ENCODE results near the gene GBP6. TPM values are rescaled to one million over a fixed set of nuclear protein-coding genes. Genes with fewer than 3 reads are reported as not detected.
"Not testable (repeated sequence)": the region's sequence is repeated elsewhere in the genome, so short reads cannot be mapped to it uniquely, and the experiment has no call there.

The GBP6 gene
- total RNA-seq, 1 experiment from 2014 or later: 2.0 TPM

DNA sequence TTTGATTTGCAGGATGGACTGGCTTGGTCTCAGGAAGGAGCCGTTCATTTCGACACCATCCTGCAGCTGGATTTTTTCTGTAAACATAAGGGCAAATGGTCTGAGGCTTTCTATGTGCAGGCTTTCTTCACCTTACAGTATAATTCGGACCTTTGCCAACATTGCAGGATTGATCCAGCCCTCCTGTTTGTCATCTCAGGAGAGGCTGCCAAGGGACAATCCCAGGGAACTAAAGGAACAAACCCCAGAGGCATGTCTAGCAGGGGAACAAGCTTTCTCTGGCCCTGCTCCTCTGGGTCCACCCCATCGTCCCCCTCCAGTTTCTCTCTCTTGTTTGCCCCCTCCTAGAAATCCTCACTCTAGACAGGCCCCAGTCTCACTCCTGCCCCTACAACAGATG, 24.8 kb upstream of the GBP6 start:
- Histone ChIP-seq H3K4me3 (no peak overlapping the region), H3K27me3 (ENCODE audit: insufficient read depth, low read depth) (peaks cover 33% of the 10 kb centered on the region), H3K36me3 (ENCODE audit: low read depth) (no peaks in the 10 kb centered on the region), H3K9me2 (ENCODE audit: insufficient read depth) (no peaks in the 10 kb centered on the region; the same call in 1 of the 2 replicates), H2AFZ (no peak overlapping the region), H4K20me1 (ENCODE audit: insufficient read depth) (no peaks in the 10 kb centered on the region), H3K4me1 (replicated peaks; ENCODE audit: insufficient read depth) (no peaks in the 10 kb centered on the region), H3K79me2 (ENCODE audit: low read depth) (no peaks in the 10 kb centered on the region), H3K27ac (no peak overlapping the region), H3K4me2 (no peak overlapping the region), H3K9me3 (ENCODE audit: insufficient read depth, low read depth) (no peaks in the 10 kb centered on the region), H3F3A (ENCODE audit: insufficient read depth, low read depth) (no peaks in the 10 kb centered on the region)
- no peak for TF ChIP-seq EZH2 (IDR thresholded peaks at IDR 0.05; ENCODE audit: low read depth)
- TF ChIP-seq, protein P1, sequence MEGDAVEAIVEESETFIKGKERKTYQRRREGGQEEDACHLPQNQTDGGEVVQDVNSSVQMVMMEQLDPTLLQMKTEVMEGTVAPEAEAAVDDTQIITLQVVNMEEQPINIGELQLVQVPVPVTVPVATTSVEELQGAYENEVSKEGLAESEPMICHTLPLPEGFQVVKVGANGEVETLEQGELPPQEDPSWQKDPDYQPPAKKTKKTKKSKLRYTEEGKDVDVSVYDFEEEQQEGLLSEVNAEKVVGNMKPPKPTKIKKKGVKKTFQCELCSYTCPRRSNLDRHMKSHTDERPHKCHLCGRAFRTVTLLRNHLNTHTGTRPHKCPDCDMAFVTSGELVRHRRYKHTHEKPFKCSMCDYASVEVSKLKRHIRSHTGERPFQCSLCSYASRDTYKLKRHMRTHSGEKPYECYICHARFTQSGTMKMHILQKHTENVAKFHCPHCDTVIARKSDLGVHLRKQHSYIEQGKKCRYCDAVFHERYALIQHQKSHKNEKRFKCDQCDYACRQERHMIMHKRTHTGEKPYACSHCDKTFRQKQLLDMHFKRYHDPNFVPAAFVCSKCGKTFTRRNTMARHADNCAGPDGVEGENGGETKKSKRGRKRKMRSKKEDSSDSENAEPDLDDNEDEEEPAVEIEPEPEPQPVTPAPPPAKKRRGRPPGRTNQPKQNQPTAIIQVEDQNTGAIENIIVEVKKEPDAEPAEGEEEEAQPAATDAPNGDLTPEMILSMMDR (conservative IDR thresholded peaks at IDR 0.05): no peak
- ChIA-PET CTCF (no interaction called here), POLR2A (ENCODE audit: unreplicated experiment) (no interaction called here)
- no peak for DNase-seq
- intact Hi-C loops (cut with micrococcal nuclease; ENCODE audit: unreplicated experiment): no loop called here
- no TSS peak for BruUV-seq (replicated peaks)

GRCh38 chr1:89345479-89345878, 18.4 kb upstream of the GBP6 start:
- H3K79me2 ChIP-seq (ENCODE audit: low read depth); H3K4me2 ChIP-seq; H3K4me1 ChIP-seq (replicated peaks; ENCODE audit: insufficient read depth); CTCF ChIA-PET; POLR2A ChIA-PET (ENCODE audit: unreplicated experiment); H2AFZ ChIP-seq; DNase-seq; H4K20me1 ChIP-seq (ENCODE audit: insufficient read depth); H3K36me3 ChIP-seq (ENCODE audit: low read depth); H3K4me3 ChIP-seq; H3K9me2 ChIP-seq (ENCODE audit: insufficient read depth); H3K9me3 ChIP-seq (ENCODE audit: insufficient read depth, low read depth); H3F3A ChIP-seq (ENCODE audit: insufficient read depth, low read depth); intact Hi-C loops (cut with micrococcal nuclease; ENCODE audit: unreplicated experiment); H3K27ac ChIP-seq; BruUV-seq (replicated peaks): not testable (repeated sequence)
- H3K27me3 ChIP-seq (ENCODE audit: insufficient read depth, low read depth): peaks cover 17% of the 10 kb centered on the region

GRCh38 chr1:89347296-89347695, 16.6 kb upstream of the GBP6 start:
- Histone ChIP-seq H3K4me2 (no peak overlapping the region), H3K36me3 (ENCODE audit: low read depth) (no peaks in the 10 kb centered on the region), H2AFZ (no peak overlapping the region), H3K27ac (no peak overlapping the region), H3K27me3 (ENCODE audit: insufficient read depth, low read depth) (no peaks in the 10 kb centered on the region), H3K4me3 (no peak overlapping the region), H3K79me2 (ENCODE audit: low read depth) (no peaks in the 10 kb centered on the region), H3K9me3 (ENCODE audit: insufficient read depth, low read depth) (no peaks in the 10 kb centered on the region; the same call in 1 of the 2 replicates), H3K4me1 (replicated peaks; ENCODE audit: insufficient read depth) (no peaks in the 10 kb centered on the region), H4K20me1 (ENCODE audit: insufficient read depth) (no peaks in the 10 kb centered on the region), H3F3A (ENCODE audit: insufficient read depth, low read depth) (no peaks in the 10 kb centered on the region), H3K9me2 (ENCODE audit: insufficient read depth) (no peaks in the 10 kb centered on the region)
- CTCF ChIA-PET: no interaction called here
- DNase-seq: no peak
- intact Hi-C loops (cut with micrococcal nuclease; ENCODE audit: unreplicated experiment): no loop called here
- POLR2A ChIA-PET (ENCODE audit: unreplicated experiment): no interaction called here
- BruUV-seq (replicated peaks): no TSS peak
- TF ChIP-seq, protein P1 (conservative IDR thresholded peaks at IDR 0.05): no peak
- TF ChIP-seq EZH2 (IDR thresholded peaks at IDR 0.05; ENCODE audit: low read depth): no peak

DNA sequence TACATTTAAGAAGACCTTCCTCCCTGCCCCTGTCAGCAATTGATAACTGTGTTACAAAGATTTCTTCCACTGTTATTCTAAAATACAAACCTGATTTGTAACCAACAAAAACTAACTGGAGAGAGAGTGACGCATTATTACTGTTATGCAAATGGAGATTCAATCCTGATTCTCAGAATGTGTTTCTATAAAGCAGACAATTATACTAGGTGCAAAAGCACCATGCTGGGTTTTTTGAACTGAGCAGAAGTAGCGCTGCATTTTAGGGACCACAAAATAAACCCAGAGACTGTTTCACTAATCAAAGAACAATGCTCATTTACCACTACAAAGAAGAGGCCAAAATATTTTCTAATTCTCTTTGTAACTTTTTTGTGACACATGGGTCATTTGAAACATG, 13.6 kb upstream of the GBP6 start:
- H2AFZ ChIP-seq: no peak overlapping the region
- H3K79me2 ChIP-seq (ENCODE audit: low read depth): no peaks in the 10 kb centered on the region
- ChIA-PET POLR2A (ENCODE audit: unreplicated experiment) (no interaction called here), CTCF (no interaction called here)
- no peaks in the 10 kb centered on the region for H3K27me3 ChIP-seq (ENCODE audit: insufficient read depth, low read depth)
- no peak overlapping the region for H3K27ac ChIP-seq
- no peaks in the 10 kb centered on the region; the same call in 1 of the 2 replicates for H3K9me3 ChIP-seq (ENCODE audit: insufficient read depth, low read depth)
- TF ChIP-seq EZH2 (IDR thresholded peaks at IDR 0.05; ENCODE audit: low read depth): no peak
- TF ChIP-seq, protein P1 (conservative IDR thresholded peaks at IDR 0.05): no peak
- no peaks in the 10 kb centered on the region for H4K20me1 ChIP-seq (ENCODE audit: insufficient read depth)
- no peak overlapping the region for H3K4me2 ChIP-seq
- H3K4me1 ChIP-seq (replicated peaks; ENCODE audit: insufficient read depth): no peaks in the 10 kb centered on the region
- H3K4me3 ChIP-seq: no peak overlapping the region
- no TSS peak for BruUV-seq (replicated peaks)
- no peaks in the 10 kb centered on the region for H3K36me3 ChIP-seq (ENCODE audit: low read depth)
- no peaks in the 10 kb centered on the region for H3F3A ChIP-seq (ENCODE audit: insufficient read depth, low read depth)
- intact Hi-C loops (cut with micrococcal nuclease; ENCODE audit: unreplicated experiment): loop anchor here (10.0 kb wide), 1 partner anchor 155 kb away; the partner anchor contains the start of gene GBP4
- DNase-seq: no peak
- H3K9me2 ChIP-seq (ENCODE audit: insufficient read depth): no peaks in the 10 kb centered on the region
